Fibroblast of lung (primary cell): ENCODE data around the gene MSI2.

ENCODE experiments used
- CTCF ChIP-seq, 2 donors: IDR thresholded peaks in 1 of 2; conservative IDR thresholded peaks in 1 of 2; 1 replicate in 1 of 2; 2 replicates in 1 of 2; pipeline ENCODE4 v1.5.1; 2011 to 2012; ENCODE audit warnings: low read length in 2 of 2, control low read depth in 1 of 2, inconsistent platforms in 1 of 2, low read depth in 1 of 2, mild to moderate bottlenecking in 1 of 2
- EZH2 ChIP-seq: IDR thresholded peaks from 2 replicates; pipeline ENCODE4 v1.5.1; 2012; ENCODE audit warnings: low read length, control low read depth, mild to moderate bottlenecking; ENCODE audit errors: missing control alignments

- TF ChIP-seq CTCF (conservative IDR thresholded peaks at IDR 0.05 in 1 of 2, IDR thresholded peaks at IDR 0.05 in 1 of 2; ENCODE audit: low read depth in 1 of 2, low read length in 2 of 2), result no peak
- no peak for TF ChIP-seq EZH2
These were observed 3.5 kb downstream of the MSI2 start for GRCh38 chr17:57259817-57260216.
